ENCODE results near the gene ACP4. TPM values are rescaled to one million over a fixed set of nuclear protein-coding genes. Genes with fewer than 3 reads are reported as not detected.

ACP4 gene
- total and polyA plus RNA-seq, 2 donors (not counting 1 experiment from before 2014, with no cell fraction given): not detected

GRCh38 chr19:50822661-50823208, 32.5 kb downstream of the ACP4 start:
- ATAC-seq (ENCODE audit: low read depth) (no peak), DNase-seq (no peak)
- H3K27me3 Mint-ChIP-seq: peaks cover 27% of the 10 kb centered on the region
- Histone ChIP-seq H3K27ac (ENCODE audit: low read length in 2 of 2) (no peak overlapping the region), H3K79me2 (ENCODE audit: control insufficient read depth, insufficient read depth, low read length) (no peaks in the 10 kb centered on the region), H3K4me3 (ENCODE audit: control extremely low read depth in 1 of 5, extremely low read depth in 1 of 5, insufficient read depth in 1 of 5, low read depth in 2 of 5, low read length in 4 of 5) (no peak overlapping the region), H3K36me3 (replicated peaks in 1 of 2; ENCODE audit: control extremely low read depth in 1 of 2, control insufficient read depth in 1 of 2, extremely low read depth in 1 of 2, insufficient read depth in 2 of 2, low read length in 1 of 2) (no peaks in the 10 kb centered on the region), H3K4me2 (replicated peaks; ENCODE audit: low read depth, low read length, poor library complexity, severe bottlenecking) (no peak overlapping the region), H3K9me3 (ENCODE audit: control extremely low read depth in 1 of 3, control insufficient read depth in 2 of 3, insufficient read depth in 1 of 3, low read length in 2 of 3) (peaks cover 0 to 8% (median 0%) of the 10 kb centered on the region in 3 donors), H3K27me3 (replicated peaks in 1 of 4; ENCODE audit: control extremely low read depth in 1 of 4, control insufficient read depth in 3 of 4, insufficient read depth in 4 of 4, low read length in 3 of 4) (peaks cover 0 to 26% (median 0%) of the 10 kb centered on the region in 4 experiments), H4K20me1 (ENCODE audit: control insufficient read depth, insufficient read depth, low read length, poor library complexity, severe bottlenecking) (no peaks in the 10 kb centered on the region), H3K4me1 (ENCODE audit: control insufficient read depth in 2 of 2, insufficient read depth in 2 of 2, low read length in 2 of 2) (peaks cover 37 to 54% of the 10 kb centered on the region in 2 donors), H3K9ac (ENCODE audit: low read length) (no peak overlapping the region), H2AFZ (ENCODE audit: insufficient read depth, low read depth, low read length, poor library complexity, severe bottlenecking) (no peak overlapping the region)
- ChIA-PET CTCF (no interaction called here), POLR2A (no interaction called here)
- no peak overlapping the region for H3K4me3 Mint-ChIP-seq
- peaks cover 55% of the 10 kb centered on the region for H3K4me1 Mint-ChIP-seq
- TF ChIP-seq CTCF (IDR thresholded peaks at IDR 0.05) (no peak), EZH2 (IDR thresholded peaks at IDR 0.05; ENCODE audit: borderline replicate concordance, insufficient read depth, low read depth, low read length, poor library complexity, severe bottlenecking) (no peak)
- no peak overlapping the region for H3K27ac Mint-ChIP-seq
- WGBS (ENCODE audit: insufficient coverage): 73% methylated on average over 7 of the region's 7 CpGs
- no peaks in the 10 kb centered on the region for H3K9me3 Mint-ChIP-seq (ENCODE audit: insufficient read depth)
- intact Hi-C loops (cut with micrococcal nuclease): no loop called here

- POLR2A ChIA-PET: no interaction called here
- peaks cover 32% of the 10 kb centered on the region for H3K27me3 Mint-ChIP-seq
These were observed 33.3 kb downstream of the ACP4 start, which contains the start of gene KLK1 for GRCh38 chr19:50823389-50824042. Gene KLK1, minus strand, starts transcription at chr19:50823787. Its CDS starts 39 bp downstream, at chr19:50823748.

More at GRCh38 chr19:50823389-50824042, 33.3 kb downstream of the ACP4 start, which contains the start of gene KLK1:
- no peaks in the 10 kb centered on the region for H3K36me3 ChIP-seq (replicated peaks in 1 of 2; ENCODE audit: control extremely low read depth in 1 of 2, control insufficient read depth in 1 of 2, extremely low read depth in 1 of 2, insufficient read depth in 2 of 2, low read length in 1 of 2)
- H3K4me1 Mint-ChIP-seq: peaks cover 49% of the 10 kb centered on the region
- H3K4me2 ChIP-seq (replicated peaks; ENCODE audit: low read depth, low read length, poor library complexity, severe bottlenecking): no peak within 1 kb of the TSS
- no peaks in the 10 kb centered on the region for H3K9me3 Mint-ChIP-seq (ENCODE audit: insufficient read depth)
- H3K4me3 ChIP-seq (ENCODE audit: control extremely low read depth in 1 of 5, extremely low read depth in 1 of 5, insufficient read depth in 1 of 5, low read depth in 2 of 5, low read length in 4 of 5): no peak within 1 kb of the TSS
- intact Hi-C loops (cut with micrococcal nuclease): no loop called here
- H4K20me1 ChIP-seq (ENCODE audit: control insufficient read depth, insufficient read depth, low read length, poor library complexity, severe bottlenecking): no peaks in the 10 kb centered on the region
- no peak within 1 kb of the TSS for H3K9ac ChIP-seq (ENCODE audit: low read length)
- H3K27me3 ChIP-seq (replicated peaks in 1 of 4; ENCODE audit: control extremely low read depth in 1 of 4, control insufficient read depth in 3 of 4, insufficient read depth in 4 of 4, low read length in 3 of 4): peaks cover 0 to 20% (median 0%) of the 10 kb centered on the region in 4 experiments
- 64% methylated on average over 10 of the region's 14 CpGs for WGBS (ENCODE audit: insufficient coverage)
- no peak for DNase-seq
- ATAC-seq (ENCODE audit: low read depth): no peak
- H3K9me3 ChIP-seq (ENCODE audit: control extremely low read depth in 1 of 3, control insufficient read depth in 2 of 3, insufficient read depth in 1 of 3, low read length in 2 of 3): peaks cover 0 to 3% (median 0%) of the 10 kb centered on the region in 3 donors
- H3K27ac Mint-ChIP-seq: no peak within 1 kb of the TSS
- H3K4me3 Mint-ChIP-seq: no peak within 1 kb of the TSS
- no peak within 1 kb of the TSS for H2AFZ ChIP-seq (ENCODE audit: insufficient read depth, low read depth, low read length, poor library complexity, severe bottlenecking)
- CTCF ChIA-PET: no interaction called here
- TF ChIP-seq CTCF (IDR thresholded peaks at IDR 0.05) (no peak), EZH2 (IDR thresholded peaks at IDR 0.05; ENCODE audit: borderline replicate concordance, insufficient read depth, low read depth, low read length, poor library complexity, severe bottlenecking) (no peak)
- H3K4me1 ChIP-seq (ENCODE audit: control insufficient read depth in 2 of 2, insufficient read depth in 2 of 2, low read length in 2 of 2): peaks cover 34 to 46% of the 10 kb centered on the region in 2 donors
- no peak within 1 kb of the TSS for H3K27ac ChIP-seq (ENCODE audit: low read length in 2 of 2)
- no peaks in the 10 kb centered on the region for H3K79me2 ChIP-seq (ENCODE audit: control insufficient read depth, insufficient read depth, low read length)
